ENCODE measurements around the gene KCNC1. TPM values are rescaled to one million over a fixed set of nuclear protein-coding genes. Genes with fewer than 3 reads are reported as not detected.

KCNC1 gene
- polyA plus RNA-seq, 2 of the 4 experiments (the other 2 are of a cell fraction) = 0.08 TPM; not detected in 1

DNA sequence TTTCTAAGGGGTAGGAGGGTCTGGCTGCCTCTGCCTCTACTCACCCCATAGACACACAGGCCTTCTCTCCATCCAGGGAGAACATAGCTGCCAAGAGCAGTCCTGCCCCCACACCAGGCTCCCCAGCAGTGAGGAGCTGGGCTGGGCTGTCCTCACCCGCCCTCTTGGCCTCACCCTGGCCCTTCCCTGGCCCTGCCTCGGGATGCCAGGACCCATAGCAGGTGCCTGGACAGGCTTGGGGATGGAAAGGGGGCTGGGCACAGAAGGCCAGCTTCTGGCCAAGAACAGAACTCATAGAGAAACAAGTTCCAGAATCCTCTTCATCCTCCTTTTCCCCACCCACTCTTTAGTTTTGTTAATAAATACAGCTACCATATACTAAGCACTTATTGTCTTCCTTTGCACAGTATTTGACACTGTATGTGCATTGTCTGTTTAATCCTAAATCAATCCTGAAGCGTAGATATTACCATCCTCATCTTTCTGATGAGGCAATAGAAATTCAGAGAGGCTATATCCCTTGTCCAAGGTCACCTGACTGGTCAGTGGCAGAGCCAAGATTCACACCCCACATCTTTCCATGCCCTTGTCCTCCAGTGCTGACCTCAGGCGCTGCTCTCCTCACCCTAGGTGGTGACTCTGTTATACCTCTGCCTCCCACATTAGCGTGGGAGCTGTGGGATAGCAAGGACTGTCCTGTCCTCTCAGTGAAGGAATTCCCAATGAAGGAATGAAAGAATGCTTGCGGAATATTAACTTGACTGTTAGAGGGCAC lies 37.2 kb upstream of the KCNC1 start:
- ChIA-PET CTCF (interaction anchor here (0.9 kb wide), 1 partner anchor 24 kb away, joined by 3 read pairs; no protein-coding TSS in a partner anchor), POLR2A (no interaction called here)
- no peak for DNase-seq (ENCODE audit: low read depth in 1 of 2, low spot score in 1 of 2)
- Histone ChIP-seq H3K4me1 (no peaks in the 10 kb centered on the region), H3K4me2 (no peak overlapping the region), H3K4me3 (no peak overlapping the region), H3K9me3 (no peaks in the 10 kb centered on the region), H3K27ac (no peak overlapping the region)
- WGBS (ENCODE audit: missing lambda C conversion rate) = 19% methylated on average over 6 of the region's 6 CpGs
- FAIRE-seq = no peak
- no peak for TF ChIP-seq ZFP36 (IDR thresholded peaks at IDR 0.05; ENCODE audit: borderline replicate concordance, partially characterized antibody)
- no peak for TF ChIP-seq POLR2AphosphoS2 (conservative IDR thresholded peaks at IDR 0.05; ENCODE audit: low read length)
- no peak for TF ChIP-seq HDAC2 (IDR thresholded peaks at IDR 0.05)
- no peak for ATAC-seq

DNA sequence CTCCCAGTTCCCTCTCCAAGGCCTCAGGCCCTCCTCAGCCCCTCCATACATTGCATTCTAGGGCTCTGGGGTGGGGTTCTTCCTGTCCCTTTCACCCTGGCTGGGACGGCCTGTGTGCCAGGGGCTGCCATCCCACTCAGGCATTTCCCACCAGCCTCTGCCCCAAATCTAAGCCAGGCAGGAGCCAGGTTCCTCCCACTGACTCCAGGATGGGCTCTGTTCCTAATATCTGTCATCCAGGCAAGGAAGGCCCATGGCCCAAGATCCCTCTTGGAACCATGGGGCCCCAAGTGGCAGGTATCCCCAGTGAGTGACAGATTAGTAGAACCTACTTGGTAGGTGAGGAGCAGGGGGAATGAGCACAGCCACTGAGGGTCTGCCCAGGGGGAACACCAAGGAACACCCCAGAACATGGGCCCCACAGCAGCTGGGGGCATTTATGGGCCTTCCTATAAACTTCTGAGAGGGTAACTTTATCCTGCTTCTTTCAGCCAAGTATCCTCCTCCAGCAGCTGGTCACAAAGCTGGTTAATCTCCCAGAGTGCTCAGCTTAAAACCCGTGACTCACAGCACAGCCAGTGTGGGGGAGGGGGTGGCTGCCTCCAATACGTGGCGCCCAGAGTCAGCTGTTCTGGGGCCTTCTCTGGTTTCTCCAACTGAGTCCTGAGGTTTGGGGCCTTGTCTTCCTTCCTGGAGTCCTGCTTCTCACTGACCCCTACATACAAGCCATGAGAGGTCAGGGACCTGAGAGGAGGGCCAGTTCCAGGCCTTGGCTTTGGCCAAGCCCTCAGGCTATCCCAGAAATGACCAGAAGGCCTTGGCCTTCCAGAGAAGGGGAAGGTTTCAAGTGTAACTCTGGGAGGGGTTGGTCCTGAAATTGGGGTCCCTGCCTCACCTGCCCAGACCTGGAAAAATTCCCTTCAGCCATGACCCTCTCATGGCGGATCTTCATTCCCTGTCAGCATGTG lies 35.1 kb upstream of the KCNC1 start:
- Histone ChIP-seq H3K27ac (no peak overlapping the region), H3K4me1 (no peaks in the 10 kb centered on the region), H3K4me2 (no peak overlapping the region), H3K9me3 (no peaks in the 10 kb centered on the region), H3K4me3 (no peak overlapping the region)
- ATAC-seq (no peak), DNase-seq (ENCODE audit: low read depth in 1 of 2, low spot score in 1 of 2) (no peak), FAIRE-seq (no peak)
- POLR2A ChIA-PET = no interaction called here
- CTCF ChIA-PET = interaction anchor here (1.0 to 1.5 kb wide), 2 partner anchors 101 to 279 kb away, joined by 3 to 8 read pairs; no protein-coding TSS in a partner anchor
- TF ChIP-seq JUNB (IDR thresholded peaks at IDR 0.05) (no peak), NR3C1 (IDR thresholded peaks at IDR 0.05) (no peak), KDM5A (IDR thresholded peaks at IDR 0.05) (no peak), ELK1 (IDR thresholded peaks at IDR 0.05; ENCODE audit: low read depth, low read length) (no peak), BHLHE40 (IDR thresholded peaks at IDR 0.05; ENCODE audit: low read depth, low read length) (no peak), HOXB5 (CRISPR knock-in tag; IDR thresholded peaks at IDR 0.05) (no peak), RFX5 (IDR thresholded peaks at IDR 0.05) (no peak), MAFK (IDR thresholded peaks at IDR 0.05; ENCODE audit: partially characterized antibody) (no peak)
- 71% methylated on average over 3 of the region's 5 CpGs for WGBS (ENCODE audit: missing lambda C conversion rate)

DNA sequence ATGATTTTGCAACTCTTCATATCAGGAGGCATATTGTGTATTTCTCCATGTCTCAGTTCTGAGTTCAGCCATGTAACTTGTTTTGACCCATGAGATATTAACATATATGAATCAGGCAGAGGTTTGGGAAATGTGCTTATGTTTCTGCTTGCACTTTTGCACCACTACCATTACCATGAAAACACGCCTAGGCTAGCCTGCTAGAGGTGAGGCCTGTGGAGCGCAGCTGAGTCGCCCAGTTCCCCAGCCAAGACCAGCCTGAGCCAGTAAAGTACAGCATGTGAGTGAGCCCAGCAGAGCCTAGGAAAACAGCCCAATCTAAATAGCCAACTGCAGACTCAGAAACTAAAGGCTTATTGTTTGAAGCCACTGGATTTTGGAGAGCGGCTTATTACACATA lies 33.6 kb upstream of the KCNC1 start:
- no peaks in the 10 kb centered on the region for H3K4me1 ChIP-seq
- 83% methylated on average over 3 of the region's 4 CpGs for WGBS (ENCODE audit: missing lambda C conversion rate)
- H3K27ac ChIP-seq = no peak overlapping the region
- TF ChIP-seq ATOH8 (CRISPR knock-in tag; IDR thresholded peaks at IDR 0.05; ENCODE audit: low read depth) = no peak
- no peak for TF ChIP-seq E2F6 (IDR thresholded peaks at IDR 0.05; ENCODE audit: borderline replicate concordance, low read depth)
- no peak for TF ChIP-seq GATA3 (IDR thresholded peaks at IDR 0.05; ENCODE audit: borderline replicate concordance)
- no peak for TF ChIP-seq PHF8 (IDR thresholded peaks at IDR 0.05; ENCODE audit: borderline replicate concordance, low read depth)
- TF ChIP-seq RCOR1 (IDR thresholded peaks at IDR 0.05; ENCODE audit: low read depth, low read length) = no peak
- TF ChIP-seq HDAC2 (IDR thresholded peaks at IDR 0.05) = no peak
- TF ChIP-seq EP300 (IDR thresholded peaks at IDR 0.05) = no peak
- TF ChIP-seq MAX (IDR thresholded peaks at IDR 0.05) = no peak
- TF ChIP-seq CBX2 (IDR thresholded peaks at IDR 0.05; ENCODE audit: borderline replicate concordance, low read depth) = no peak
- TF ChIP-seq, protein P1, sequence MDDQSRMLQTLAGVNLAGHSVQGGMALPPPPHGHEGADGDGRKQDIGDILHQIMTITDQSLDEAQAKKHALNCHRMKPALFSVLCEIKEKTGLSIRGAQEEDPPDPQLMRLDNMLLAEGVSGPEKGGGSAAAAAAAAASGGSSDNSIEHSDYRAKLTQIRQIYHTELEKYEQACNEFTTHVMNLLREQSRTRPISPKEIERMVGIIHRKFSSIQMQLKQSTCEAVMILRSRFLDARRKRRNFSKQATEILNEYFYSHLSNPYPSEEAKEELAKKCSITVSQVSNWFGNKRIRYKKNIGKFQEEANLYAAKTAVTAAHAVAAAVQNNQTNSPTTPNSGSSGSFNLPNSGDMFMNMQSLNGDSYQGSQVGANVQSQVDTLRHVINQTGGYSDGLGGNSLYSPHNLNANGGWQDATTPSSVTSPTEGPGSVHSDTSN (IDR thresholded peaks at IDR 0.05) = no peak
- TF ChIP-seq JUN (IDR thresholded peaks at IDR 0.05) = no peak
- TF ChIP-seq NR3C1 (IDR thresholded peaks at IDR 0.05) = no peak
- TF ChIP-seq HEYL (CRISPR knock-in tag; IDR thresholded peaks at IDR 0.05) = no peak
- no peak for TF ChIP-seq RNF2 (IDR thresholded peaks at IDR 0.05; ENCODE audit: borderline replicate concordance, low read depth)
- H3K4me2 ChIP-seq = no peak overlapping the region
- DNase-seq (ENCODE audit: low read depth in 1 of 2, low spot score in 1 of 2) (no peak), FAIRE-seq (no peak), ATAC-seq (no peak)
- H3K4me3 ChIP-seq = no peak overlapping the region
- ChIA-PET CTCF (interaction anchor here (1.5 kb wide), 1 partner anchor 278 kb away, joined by 8 read pairs; no protein-coding TSS in a partner anchor), POLR2A (no interaction called here)
- no peaks in the 10 kb centered on the region for H3K9me3 ChIP-seq

All from A549 (cell line).